MM.1S (cell line): ENCODE data around the gene TRIB2.
A peak's percentile ranks its signal among the peaks of the same experiment; 100 is the strongest.

Source experiments
- DNase-seq: peaks from one replicate; pipeline ENCODE4 v3.0.0-alpha.2; 2015
- H2AFZ ChIP-seq: fragments of 300-600 bp; sonication (generic); 2 replicates; pipeline ENCODE4 v1.6.0; 2016; ENCODE audit warnings: antibody characterized with exemption, low read length
- H3F3A ChIP-seq: fragments of 300-600 bp; sonication (generic); 2 replicates; pipeline ENCODE4 v1.6.1; 2016; ENCODE audit warnings: mild to moderate bottlenecking, antibody characterized with exemption, low read length, moderate library complexity, mixed read lengths; ENCODE audit not compliant: insufficient read depth
- H3K27ac ChIP-seq: fragments of 300-600 bp; sonication (generic); 2 replicates; pipeline ENCODE4 v1.5.1; 2016; ENCODE audit warnings: mild to moderate bottlenecking, low read length
- H3K27me3 ChIP-seq: fragments of 300-600 bp; sonication (generic); replicated peaks from 2 replicates; pipeline ENCODE4 v1.6.0; 2016; ENCODE audit warnings: low read length; ENCODE audit not compliant: insufficient read depth
- H3K36me3 ChIP-seq: fragments of 300-600 bp; sonication (generic); replicated peaks from 2 replicates; pipeline ENCODE4 v1.6.1; 2016; ENCODE audit warnings: mild to moderate bottlenecking, low read length, mixed read lengths; ENCODE audit not compliant: insufficient read depth
- H3K4me1 ChIP-seq: fragments of 300-600 bp; sonication (generic); 2 replicates; pipeline ENCODE4 v1.6.1; 2016; ENCODE audit warnings: low read length, mixed read lengths
- H3K4me2 ChIP-seq: fragments of 300-600 bp; sonication (generic); 2 replicates; pipeline ENCODE4 v1.6.0; 2016; ENCODE audit warnings: low read depth, low read length
- H3K4me3 ChIP-seq: fragments of 300-600 bp; sonication (generic); 2 replicates; pipeline ENCODE4 v1.5.1; 2016; ENCODE audit warnings: low read length, mixed read lengths
- H3K79me2 ChIP-seq: fragments of 300-600 bp; sonication (generic); 2 replicates; pipeline ENCODE4 v1.6.1; 2016; ENCODE audit warnings: mixed run types, low read length, mixed read lengths
- H3K9ac ChIP-seq: fragments of 300-600 bp; sonication (generic); 2 replicates; pipeline ENCODE4 v1.6.1; 2016; ENCODE audit warnings: low read length, mixed read lengths
- H3K9me2 ChIP-seq: fragments of 300-600 bp; sonication (generic); replicated peaks from 2 replicates; pipeline ENCODE4 v1.6.1; 2016; ENCODE audit warnings: mild to moderate bottlenecking, low read length, mixed read lengths; ENCODE audit not compliant: insufficient read depth
- H3K9me3 ChIP-seq: fragments of 300-600 bp; sonication (generic); replicated peaks from 2 replicates; pipeline ENCODE4 v1.6.1; 2016; ENCODE audit warnings: mild to moderate bottlenecking, low read length, mixed read lengths; ENCODE audit not compliant: insufficient read depth
- H4K20me1 ChIP-seq: fragments of 300-600 bp; sonication (generic); 2 replicates; pipeline ENCODE4 v1.6.1; 2016; ENCODE audit warnings: mild to moderate bottlenecking, low read length, moderate library complexity, mixed read lengths; ENCODE audit not compliant: insufficient read depth
- CTCF ChIP-seq: fragments of 300-600 bp; sonication (generic); IDR thresholded peaks from 2 replicates; pipeline ENCODE4 v1.5.1; 2016; ENCODE audit warnings: antibody characterized with exemption, low read length, mixed read lengths
- EZH2 ChIP-seq: fragments of 300-600 bp; sonication (generic); optimal IDR thresholded peaks from 2 replicates; pipeline ENCODE3; 2017; ENCODE audit warnings: low read depth, mild to moderate bottlenecking, antibody characterized with exemption, low read length, mixed read lengths
- EZH2phosphoT487 ChIP-seq: fragments of 300-600 bp; sonication (generic); IDR thresholded peaks from 2 replicates; pipeline ENCODE4 v1.6.1; 2018; ENCODE audit warnings: antibody characterized with exemption, low read length

The TRIB2 gene

GRCh38 chr2:12714391-12715221, 2.1 kb upstream of the TRIB2 start:
- Histone ChIP-seq H3K9me2 (no peaks in the 10 kb centered on the region), H3K36me3 (no peaks in the 10 kb centered on the region), H3K27me3 (no peaks in the 10 kb centered on the region), H4K20me1 (no peaks in the 10 kb centered on the region), H3K9me3 (no peaks in the 10 kb centered on the region), H3K4me2 (no peak overlapping the region), H3K4me1 (0 out of 2 replicates have a peak, but pooled peaks cover 3% of the 10 kb centered on the region), H3K27ac (no peak overlapping the region), H3F3A (0 out of 2 replicates have a peak, but pooled peaks cover 10% of the 10 kb centered on the region), H2AFZ (no peak overlapping the region), H3K9ac (no peak overlapping the region), H3K4me3 (no peak overlapping the region), H3K79me2 (0 out of 2 replicates have a peak, but pooled peaks cover 4% of the 10 kb centered on the region)
- TF ChIP-seq CTCF (no peak), EZH2phosphoT487 (no peak), EZH2 (no peak)
- DNase-seq, result no peak

DNA sequence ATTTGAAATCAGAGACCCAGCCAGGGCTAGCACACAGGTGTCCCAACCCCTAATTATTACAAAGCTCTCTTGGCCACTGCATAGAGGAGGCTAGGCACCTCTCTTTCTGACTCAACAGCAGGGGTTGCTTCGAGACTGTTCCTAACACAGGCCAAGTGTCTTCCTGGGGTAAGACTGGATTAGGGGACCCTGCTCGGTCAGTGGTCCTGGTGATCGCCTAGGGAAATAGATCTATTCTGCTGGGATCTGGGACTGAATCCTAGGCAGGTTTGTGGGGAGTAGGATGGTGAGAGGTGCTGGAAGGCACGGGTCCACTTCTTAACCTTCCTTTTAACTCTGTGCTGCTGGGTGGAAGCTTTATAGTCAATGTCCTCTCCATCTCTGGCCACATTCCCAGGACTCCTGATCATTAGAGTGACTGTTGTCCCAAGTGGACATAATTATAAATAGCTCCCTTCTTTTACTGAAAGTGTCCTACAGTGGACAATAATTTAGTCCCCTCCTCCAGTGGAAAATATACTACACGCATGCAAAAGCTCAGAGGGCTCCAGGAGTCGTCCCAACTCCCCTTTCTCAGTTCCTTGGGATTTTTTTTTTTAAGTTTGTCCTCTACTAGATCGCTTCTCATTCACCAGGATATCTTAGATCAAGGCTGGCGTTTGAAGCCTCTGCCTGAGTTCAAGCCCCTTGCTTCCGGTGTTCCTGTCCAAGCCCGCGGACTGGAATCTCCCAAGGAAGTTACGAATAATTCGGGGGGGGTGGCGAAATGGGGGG, 1.3 kb upstream of the TRIB2 start:
- Histone ChIP-seq H3F3A (0 out of 2 replicates have a peak, but pooled peaks cover 10% of the 10 kb centered on the region), H3K9ac (no peak overlapping the region), H3K36me3 (no peaks in the 10 kb centered on the region), H4K20me1 (no peaks in the 10 kb centered on the region), H3K27me3 (no peaks in the 10 kb centered on the region), H3K9me3 (no peaks in the 10 kb centered on the region), H3K27ac (no peak overlapping the region), H3K4me2 (peak overlapping the region; percentile 87; the same call in 1 of the 2 replicates), H3K4me3 (peak overlapping the region; percentile 84; the same call in 1 of the 2 replicates), H2AFZ (no peak overlapping the region), H3K79me2 (0 out of 2 replicates have a peak, but pooled peaks cover 4% of the 10 kb centered on the region), H3K4me1 (0 out of 2 replicates have a peak, but pooled peaks cover 3% of the 10 kb centered on the region), H3K9me2 (no peaks in the 10 kb centered on the region)
- TF ChIP-seq CTCF, result no peak
- no peak for TF ChIP-seq EZH2
- no peak for TF ChIP-seq EZH2phosphoT487
- DNase-seq, result no peak

GRCh38 chr2:12716032-12716281, 779 bp upstream of the TRIB2 start:
- Histone ChIP-seq H4K20me1 (no peaks in the 10 kb centered on the region), H3K4me2 (peak overlapping the region; percentile 87), H3K79me2 (0 out of 2 replicates have a peak, but pooled peaks cover 4% of the 10 kb centered on the region), H3K9me3 (no peaks in the 10 kb centered on the region), H3K4me1 (0 out of 2 replicates have a peak, but pooled peaks cover 3% of the 10 kb centered on the region), H2AFZ (peak overlapping the region; percentile 94), H3K9ac (peak overlapping the region; percentile 68; the same call in 1 of the 2 replicates), H3F3A (0 out of 2 replicates have a peak, but pooled peaks cover 10% of the 10 kb centered on the region), H3K4me3 (peak overlapping the region; percentile 84), H3K36me3 (no peaks in the 10 kb centered on the region), H3K27me3 (no peaks in the 10 kb centered on the region), H3K27ac (peak overlapping the region; percentile 59; the same call in 1 of the 2 replicates), H3K9me2 (no peaks in the 10 kb centered on the region)
- TF ChIP-seq CTCF, result peak; percentile 80
- TF ChIP-seq EZH2, result no peak
- peak; percentile 83 for DNase-seq
